Pulmonary artery endothelial cell (primary cell): Measurements from ENCODE around the gene RFX5. TPM values are rescaled to one million over a fixed set of nuclear protein-coding genes. Genes with fewer than 3 reads are reported as not detected.
A peak's percentile ranks its signal among the peaks of the same experiment; 100 is the strongest.
"Not testable (repeated sequence)": the region's sequence is repeated elsewhere in the genome, so short reads cannot be mapped to it uniquely, and the experiment has no call there.

Experiments
- DNase-seq: peaks from one replicate; pipeline ENCODE4 v3.0.0-alpha.2; 2011; ENCODE audit warnings: low read depth, low spot score
- total RNA-seq: library from RNA; depleted of rRNA; stranded (reverse); fragments of >200 nt; gene quantifications from 2 replicates; pipeline ENCODE4 v1.2.3, GENCODE V29; 2014

Gene RFX5
- total RNA-seq = 51.0 and 68.5 TPM in 2 replicates

GRCh38 chr1:151346769-151347522, at the start of gene RFX5:
RFX5 (minus strand) TSS chr1:151347252; CDS start chr1:151346320, 932 bp downstream.
- peak; percentile 93 for DNase-seq

GRCh38 chr1:151396265-151396664, 49.2 kb upstream of the RFX5 start:
- DNase-seq = not testable (repeated sequence)

GRCh38 chr1:151393583-151393982, 46.5 kb upstream of the RFX5 start:
- DNase-seq = no peak

- DNase-seq = no peak
Measured at GRCh38 chr1:151391079-151391563, 44.1 kb upstream of the RFX5 start.

- DNase-seq = not testable (repeated sequence)
Measured at GRCh38 chr1:151390221-151391078, 43.4 kb upstream of the RFX5 start.

GRCh38 chr1:151386002-151386401, 39.0 kb upstream of the RFX5 start:
- no peak for DNase-seq

- no peak for DNase-seq
Measured at GRCh38 chr1:151384584-151384983, 37.5 kb upstream of the RFX5 start.

GRCh38 chr1:151377150-151377884, 30.3 kb upstream of the RFX5 start:
- no peak for DNase-seq

- no peak for DNase-seq
Measured at GRCh38 chr1:151373196-151373595, 26.1 kb upstream of the RFX5 start.

- DNase-seq = no peak
Measured at GRCh38 chr1:151372058-151372934, 25.2 kb upstream of the RFX5 start, which contains the start of gene SELENBP1. SELENBP1 (minus strand) TSS chr1:151372705; CDS start chr1:151372641, 64 bp downstream.

- DNase-seq = no peak
Measured at GRCh38 chr1:151371370-151372057, 24.5 kb upstream of the RFX5 start.

GRCh38 chr1:151370211-151370911, 23.3 kb upstream of the RFX5 start:
- no peak for DNase-seq

GRCh38 chr1:151369621-151370048, 22.6 kb upstream of the RFX5 start:
- DNase-seq = no peak

GRCh38 chr1:151369302-151369610, 22.2 kb upstream of the RFX5 start:
- no peak for DNase-seq

GRCh38 chr1:151368393-151369301, 21.6 kb upstream of the RFX5 start:
- DNase-seq = no peak

GRCh38 chr1:151367658-151368392, 20.8 kb upstream of the RFX5 start:
- DNase-seq = no peak

GRCh38 chr1:151364996-151365395, 17.9 kb upstream of the RFX5 start:
- DNase-seq = no peak
